NT2/D1 (cell line): ENCODE results near the gene BMAL1.

Experiments
- DNase-seq: peaks from one replicate; pipeline ENCODE4 v3.0.0-alpha.2; 2011; ENCODE audit warnings: low read depth, low spot score
- H3K27me3 ChIP-seq: 2 replicates; pipeline ENCODE4 v1.6.0; 2011; ENCODE audit warnings: mild to moderate bottlenecking; ENCODE audit not compliant: insufficient read length, insufficient read depth
- H3K36me3 ChIP-seq: 2 replicates; pipeline ENCODE4 v1.6.1; 2011; ENCODE audit warnings: mild to moderate bottlenecking, low read length, mixed read lengths; ENCODE audit not compliant: insufficient read depth, insufficient read length
- H3K4me1 ChIP-seq: 2 replicates; pipeline ENCODE4 v1.5.1; 2011; ENCODE audit not compliant: insufficient read depth, insufficient read length
- H3K4me3 ChIP-seq: 2 replicates; pipeline ENCODE4 v1.5.1; 2011; ENCODE audit warnings: low read depth; ENCODE audit not compliant: insufficient read length
- H3K9ac ChIP-seq: 2 replicates; pipeline ENCODE4 v1.6.0; 2011; ENCODE audit warnings: low read depth; ENCODE audit not compliant: insufficient read length
- H3K9me3 ChIP-seq: 2 replicates; pipeline ENCODE4 v1.5.1; 2011; ENCODE audit warnings: mild to moderate bottlenecking, low read length; ENCODE audit not compliant: insufficient read depth
- SUZ12 ChIP-seq: IDR thresholded peaks from 2 replicates; pipeline ENCODE4 v1.6.1; 2011; ENCODE audit not compliant: insufficient read length, insufficient read depth; ENCODE audit errors: extremely low read depth
- YY1 ChIP-seq: IDR thresholded peaks from 2 replicates; pipeline ENCODE4 v1.6.1; 2011; ENCODE audit not compliant: insufficient read length, insufficient read depth
- ZNF274 ChIP-seq: IDR thresholded peaks from 2 replicates; pipeline ENCODE4 v1.6.1; 2011; ENCODE audit warnings: mild to moderate bottlenecking, low read depth, low read length

Gene BMAL1

GRCh38 chr11:13368041-13368446, 90.5 kb downstream of the BMAL1 start:
- H3K4me3 ChIP-seq, result no peak overlapping the region
- no peaks in the 10 kb centered on the region for H3K9me3 ChIP-seq
- no peak for TF ChIP-seq YY1
- no peaks in the 10 kb centered on the region for H3K4me1 ChIP-seq
- DNase-seq, result no peak
- H3K36me3 ChIP-seq, result peaks cover 30% of the 10 kb centered on the region
- no peak overlapping the region for H3K9ac ChIP-seq
- H3K27me3 ChIP-seq, result no peaks in the 10 kb centered on the region

GRCh38 chr11:13373216-13373615, 95.6 kb downstream of the BMAL1 start:
- H3K27me3 ChIP-seq, result no peaks in the 10 kb centered on the region
- H3K9me3 ChIP-seq, result no peaks in the 10 kb centered on the region
- no peak overlapping the region for H3K9ac ChIP-seq
- no peaks in the 10 kb centered on the region for H3K4me1 ChIP-seq
- DNase-seq, result no peak
- TF ChIP-seq SUZ12 (no peak), ZNF274 (no peak), YY1 (no peak)
- peaks cover 51% of the 10 kb centered on the region for H3K36me3 ChIP-seq
- no peak overlapping the region for H3K4me3 ChIP-seq

- Histone ChIP-seq H3K9me3 (no peaks in the 10 kb centered on the region), H3K4me3 (no peak overlapping the region), H3K9ac (no peak overlapping the region), H3K4me1 (no peaks in the 10 kb centered on the region), H3K27me3 (no peaks in the 10 kb centered on the region), H3K36me3 (peaks cover 52% of the 10 kb centered on the region)
- no peak for TF ChIP-seq SUZ12
- TF ChIP-seq YY1, result no peak
- no peak for TF ChIP-seq ZNF274
- DNase-seq, result no peak
Measured at GRCh38 chr11:13375798-13376197, 98.2 kb downstream of the BMAL1 start.

- no peak overlapping the region for H3K9ac ChIP-seq
- TF ChIP-seq YY1 (no peak), SUZ12 (no peak), ZNF274 (no peak)
Measured at GRCh38 chr11:13376402-13376801, 98.8 kb downstream of the BMAL1 start.

GRCh38 chr11:13376838-13377237, 99.2 kb downstream of the BMAL1 start:
- Histone ChIP-seq H3K36me3 (peaks cover 57% of the 10 kb centered on the region), H3K9ac (no peak overlapping the region), H3K4me1 (no peaks in the 10 kb centered on the region), H3K4me3 (no peak overlapping the region), H3K27me3 (no peaks in the 10 kb centered on the region), H3K9me3 (no peaks in the 10 kb centered on the region)
- no peak for DNase-seq
- TF ChIP-seq ZNF274 (no peak), YY1 (no peak), SUZ12 (no peak)

More at GRCh38 chr11:13376402-13376801, 98.8 kb downstream of the BMAL1 start:
- H3K4me1 ChIP-seq, result no peaks in the 10 kb centered on the region
- peaks cover 57% of the 10 kb centered on the region for H3K36me3 ChIP-seq
- H3K27me3 ChIP-seq, result no peaks in the 10 kb centered on the region
- no peak for DNase-seq
- H3K9me3 ChIP-seq, result no peaks in the 10 kb centered on the region
- H3K4me3 ChIP-seq, result no peak overlapping the region

DNA sequence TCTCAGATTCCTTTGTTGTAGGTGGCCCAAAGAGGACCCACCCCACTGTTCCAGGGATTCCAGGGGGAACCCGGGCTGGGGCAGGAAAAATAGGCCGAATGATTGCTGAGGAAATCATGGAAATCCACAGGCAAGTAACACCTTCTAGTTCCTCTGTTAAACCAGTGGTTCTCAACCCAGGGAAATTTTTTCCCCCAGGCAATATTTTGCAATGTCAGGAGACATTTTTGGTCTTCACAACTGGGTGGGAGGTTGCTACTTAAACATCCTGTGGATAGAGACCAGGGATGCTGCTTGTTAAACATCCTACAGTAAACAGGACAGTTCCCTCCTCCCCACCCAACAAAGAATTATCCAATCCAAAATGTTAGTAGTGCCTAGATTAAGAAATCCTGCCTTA, 100.7 kb downstream of the BMAL1 start:
- no peaks in the 10 kb centered on the region for H3K9me3 ChIP-seq
- H3K4me3 ChIP-seq, result no peak overlapping the region

GRCh38 chr11:13380731-13381130, 103.1 kb downstream of the BMAL1 start:
- DNase-seq, result no peak

More for the DNA sequence above, 100.7 kb downstream of the BMAL1 start:
- no peak overlapping the region for H3K9ac ChIP-seq
- TF ChIP-seq YY1 (no peak), SUZ12 (no peak)
- H3K36me3 ChIP-seq, result peaks cover 57% of the 10 kb centered on the region
- DNase-seq, result no peak
- no peaks in the 10 kb centered on the region for H3K27me3 ChIP-seq
- no peaks in the 10 kb centered on the region for H3K4me1 ChIP-seq

DNA sequence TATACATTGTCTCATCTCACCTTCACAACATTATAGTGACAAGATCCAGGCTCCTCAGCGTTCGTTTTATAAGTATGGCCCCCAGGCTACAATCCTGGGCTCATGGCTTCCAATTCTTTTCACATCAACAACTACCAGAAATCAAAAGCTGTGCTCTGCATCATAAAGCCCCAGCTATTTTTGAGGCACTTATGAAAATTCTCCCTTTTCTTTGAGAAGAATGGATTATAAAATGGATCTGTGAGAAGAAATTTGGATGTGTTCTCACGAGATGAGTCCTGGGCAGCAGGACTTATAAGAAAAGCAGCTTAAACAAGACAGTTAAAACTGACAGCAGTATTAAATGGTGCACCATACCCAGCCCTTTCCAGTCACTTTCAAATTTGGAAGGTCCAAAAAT, 105.2 kb downstream of the BMAL1 start:
- TF ChIP-seq ZNF274 (no peak), SUZ12 (no peak), YY1 (no peak)
- no peak overlapping the region for H3K9ac ChIP-seq
- H3K4me1 ChIP-seq, result no peaks in the 10 kb centered on the region

More at GRCh38 chr11:13380731-13381130, 103.1 kb downstream of the BMAL1 start:
- Histone ChIP-seq H3K36me3 (peaks cover 47% of the 10 kb centered on the region), H3K4me1 (no peaks in the 10 kb centered on the region), H3K9me3 (no peaks in the 10 kb centered on the region), H3K4me3 (no peak overlapping the region), H3K9ac (no peak overlapping the region), H3K27me3 (no peaks in the 10 kb centered on the region)
- TF ChIP-seq YY1 (no peak), ZNF274 (no peak), SUZ12 (no peak)

More for the DNA sequence above, 105.2 kb downstream of the BMAL1 start:
- peaks cover 40% of the 10 kb centered on the region for H3K36me3 ChIP-seq
- no peak overlapping the region for H3K4me3 ChIP-seq
- no peaks in the 10 kb centered on the region for H3K27me3 ChIP-seq
- H3K9me3 ChIP-seq, result no peaks in the 10 kb centered on the region
- DNase-seq, result no peak
